Sigmoid colon (tissue), 7 donors: ENCODE measurements around the gene CBX7. TPM values are rescaled to one million over a fixed set of nuclear protein-coding genes. Genes with fewer than 3 reads are reported as not detected.

Source experiments
- DNase-seq: peaks from one replicate; pipeline ENCODE4 v3.0.0-alpha.2; 2019
- H3K27ac ChIP-seq, 4 donors: fragments of 200-600 bp; sonication (generic); one replicate each; pipeline ENCODE4 v1.5.1; 2016 to 2019; ENCODE audit warnings: mild to moderate bottlenecking in 1 of 4
- H3K27me3 ChIP-seq, 3 donors: fragments of 200-600 bp; sonication (generic); one replicate each; pipeline ENCODE4 v1.5.1; 2019; ENCODE audit warnings: mild to moderate bottlenecking in 1 of 3
- H3K36me3 ChIP-seq, 4 donors: fragments of 200-600 bp; sonication (generic); one replicate each; pipeline ENCODE4 v1.5.1; 2016 to 2019
- H3K4me1 ChIP-seq, 4 donors: fragments of 200-600 bp; sonication (generic); one replicate each; pipeline ENCODE4 v1.5.1; 2017 to 2019
- H3K4me3 ChIP-seq, 4 donors: fragments of 200-600 bp; sonication (generic); one replicate each; pipeline ENCODE4 v1.5.1; 2017 to 2019; ENCODE audit warnings: mild to moderate bottlenecking in 2 of 4, moderate library complexity in 1 of 4
- H3K9me3 ChIP-seq, 4 donors: fragments of 200-600 bp in 3 of 4; sonication (generic) in 3 of 4; one replicate each; pipeline versions ENCODE4 v1.5.1 to v1.6.1; 2013 to 2019
- EP300 ChIP-seq, 4 donors: sonication (generic); formaldehyde crosslinking; IDR thresholded peaks; one replicate each; pipeline ENCODE4 v1.6.1; 2017; ENCODE audit warnings: antibody characterized with exemption in 4 of 4
- POLR2A ChIP-seq, 2 donors: fragments of 450-650 bp; IDR thresholded peaks; one replicate each; pipeline ENCODE4 v1.6.1; 2016; ENCODE audit warnings: antibody characterized with exemption in 2 of 2, mild to moderate bottlenecking in 2 of 2, moderate library complexity in 2 of 2
- POLR2AphosphoS5 ChIP-seq, 4 donors: sonication (generic); formaldehyde crosslinking; IDR thresholded peaks; one replicate each; pipeline ENCODE4 v1.6.1; 2017; ENCODE audit warnings: antibody characterized with exemption in 4 of 4
- WGBS, 2 donors: extraction: QIAGEN DNeasy Blood & Tissue Kit; methylation state at CpG; one replicate each; pipeline ENCODE4 v1.1.7; 2013; 5-methylcytosine and 5-hydroxymethylcytosine counted together
- intact Hi-C: fragments of 100-400 bp; cut with DNase I; formaldehyde crosslinking; loops from one replicate; pipeline ENCODE4 v1.15.1; 2023
- polyA plus RNA-seq, 3 donors: library from polyadenylated mRNA; stranded (reverse); fragments of 200-250 nt; gene quantifications; one replicate each; pipeline ENCODE4 v1.2.3, GENCODE V29; 2013
- small RNA-seq, 3 donors: library from RNA; depleted of rRNA; stranded (forward); fragments of <200 nt; gene quantifications; one replicate each; pipeline ENCODE3, GENCODE V24; 2016
- total RNA-seq, 4 donors: library from RNA; depleted of rRNA; stranded (reverse); fragments of >200 nt; gene quantifications; one replicate each; pipeline ENCODE4 v1.1.0, GENCODE V29; 2016
- TF ChIP-seq, protein P1 (sequence below), 4 experiments: fragments of 450-650 bp in 3 of 4; fragments of 200-600 bp in 1 of 4; IDR thresholded peaks; one replicate each; pipeline ENCODE4 v1.5.1; 2016 to 2019; ENCODE audit warnings: antibody characterized with exemption in 4 of 4, mild to moderate bottlenecking in 3 of 4, moderate library complexity in 2 of 4
- donor health status: healthy with polysubstance abuse.
- donor health status: Bipolar disorder and iron deficiency.
- donor health status: healthy.

The CBX7 gene
- total and polyA plus RNA-seq, 7 donors, result 10.9 to 166 (median 108) TPM

- peaks cover 0 to 8% (median 0%) of the 10 kb centered on the region in 4 donors for H3K36me3 ChIP-seq
- no peaks in the 10 kb centered on the region for H3K9me3 ChIP-seq
- TF ChIP-seq POLR2AphosphoS5 (IDR thresholded peaks at IDR 0.05) (no peak), POLR2A (IDR thresholded peaks at IDR 0.05) (no peak), EP300 (IDR thresholded peaks at IDR 0.05) (no peak)
- TF ChIP-seq, protein P1, sequence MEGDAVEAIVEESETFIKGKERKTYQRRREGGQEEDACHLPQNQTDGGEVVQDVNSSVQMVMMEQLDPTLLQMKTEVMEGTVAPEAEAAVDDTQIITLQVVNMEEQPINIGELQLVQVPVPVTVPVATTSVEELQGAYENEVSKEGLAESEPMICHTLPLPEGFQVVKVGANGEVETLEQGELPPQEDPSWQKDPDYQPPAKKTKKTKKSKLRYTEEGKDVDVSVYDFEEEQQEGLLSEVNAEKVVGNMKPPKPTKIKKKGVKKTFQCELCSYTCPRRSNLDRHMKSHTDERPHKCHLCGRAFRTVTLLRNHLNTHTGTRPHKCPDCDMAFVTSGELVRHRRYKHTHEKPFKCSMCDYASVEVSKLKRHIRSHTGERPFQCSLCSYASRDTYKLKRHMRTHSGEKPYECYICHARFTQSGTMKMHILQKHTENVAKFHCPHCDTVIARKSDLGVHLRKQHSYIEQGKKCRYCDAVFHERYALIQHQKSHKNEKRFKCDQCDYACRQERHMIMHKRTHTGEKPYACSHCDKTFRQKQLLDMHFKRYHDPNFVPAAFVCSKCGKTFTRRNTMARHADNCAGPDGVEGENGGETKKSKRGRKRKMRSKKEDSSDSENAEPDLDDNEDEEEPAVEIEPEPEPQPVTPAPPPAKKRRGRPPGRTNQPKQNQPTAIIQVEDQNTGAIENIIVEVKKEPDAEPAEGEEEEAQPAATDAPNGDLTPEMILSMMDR (IDR thresholded peaks at IDR 0.05), result no peak
- intact Hi-C loops, result no loop called here
- WGBS, 2 donors, result 93 to 94% methylated on average over 8 of the region's 8 CpGs
- H3K4me1 ChIP-seq, result peaks cover 0 to 4% (median 2%) of the 10 kb centered on the region in 4 donors
- no peak overlapping the region for H3K4me3 ChIP-seq
- peaks cover 0 to 3% (median 0%) of the 10 kb centered on the region in 3 donors for H3K27me3 ChIP-seq
- H3K27ac ChIP-seq, result no peak overlapping the region
- DNase-seq, result no peak
Observed at GRCh38 chr22:39084666-39085065, 67.8 kb downstream of the CBX7 start.

DNA sequence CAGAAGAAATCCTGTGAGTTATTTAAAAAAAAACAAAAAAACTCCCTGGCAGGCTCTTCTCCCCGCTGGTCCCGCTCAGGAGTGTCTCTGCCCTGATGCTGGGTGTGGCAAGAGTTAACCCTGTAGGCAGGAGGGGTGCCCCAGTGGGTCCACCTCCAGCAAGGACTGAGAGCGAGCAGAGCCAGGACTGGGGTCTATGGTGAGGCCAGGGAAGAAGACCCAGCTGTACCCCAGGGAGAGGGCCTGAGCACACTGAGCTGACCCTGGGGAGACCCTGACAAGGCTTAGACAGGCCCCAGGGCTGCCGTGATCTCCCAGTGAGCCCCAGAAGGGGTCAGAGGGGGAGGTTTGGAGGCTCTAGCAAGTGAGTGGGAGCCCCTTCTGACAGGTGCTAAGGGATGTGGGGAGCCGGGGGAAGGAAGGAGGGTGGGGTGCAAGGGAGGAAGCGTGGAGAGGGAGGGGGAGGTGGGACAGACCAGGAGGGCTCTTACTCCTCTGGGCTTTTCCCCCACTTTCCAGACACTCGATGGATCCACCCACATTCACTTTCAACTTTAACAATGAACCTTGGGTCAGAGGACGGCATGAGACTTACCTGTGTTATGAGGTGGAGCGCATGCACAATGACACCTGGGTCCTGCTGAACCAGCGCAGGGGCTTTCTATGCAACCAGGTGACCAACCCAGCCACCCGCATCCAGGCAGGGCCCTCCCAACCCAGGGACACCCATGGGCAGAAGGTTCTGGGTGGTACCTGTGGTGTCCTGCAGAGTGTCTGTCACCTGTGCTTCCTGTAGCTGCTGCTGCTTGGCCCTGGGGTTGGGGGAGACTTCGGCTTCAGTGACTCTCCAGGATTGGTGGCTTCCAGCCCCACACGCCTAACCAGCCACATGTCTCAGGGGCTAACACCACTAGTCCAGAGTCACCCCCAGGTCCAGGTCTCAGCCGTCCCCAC is 69.0 kb downstream of the CBX7 start:
- Histone ChIP-seq H3K4me3 (no peak overlapping the region), H3K9me3 (no peaks in the 10 kb centered on the region), H3K36me3 (peaks cover 0 to 8% (median 0%) of the 10 kb centered on the region in 4 donors), H3K4me1 (peaks cover 0 to 4% (median 2%) of the 10 kb centered on the region in 4 donors), H3K27ac (no peak overlapping the region), H3K27me3 (peaks cover 0 to 3% (median 0%) of the 10 kb centered on the region in 3 donors)
- intact Hi-C loops, result no loop called here
- no peak for DNase-seq
- TF ChIP-seq, protein P1 (IDR thresholded peaks at IDR 0.05), result no peak
- TF ChIP-seq EP300 (IDR thresholded peaks at IDR 0.05) (no peak), POLR2AphosphoS5 (IDR thresholded peaks at IDR 0.05) (no peak), POLR2A (IDR thresholded peaks at IDR 0.05) (no peak)
- WGBS, 2 donors, result 79 to 86% methylated on average over 14 of the region's 14 CpGs

GRCh38 chr22:39081598-39081997 is 70.9 kb downstream of the CBX7 start:
- intact Hi-C loops, result no loop called here
- Histone ChIP-seq H3K4me3 (no peak overlapping the region), H3K36me3 (peaks cover 0 to 8% (median 0%) of the 10 kb centered on the region in 4 donors), H3K4me1 (peaks cover 0 to 14% (median 7%) of the 10 kb centered on the region in 4 donors), H3K9me3 (no peaks in the 10 kb centered on the region), H3K27me3 (peaks cover 0 to 3% (median 0%) of the 10 kb centered on the region in 3 donors), H3K27ac (no peak overlapping the region)
- no peak for DNase-seq
- TF ChIP-seq EP300 (IDR thresholded peaks at IDR 0.05) (no peak), POLR2AphosphoS5 (IDR thresholded peaks at IDR 0.05) (no peak), POLR2A (IDR thresholded peaks at IDR 0.05) (no peak)
- TF ChIP-seq, protein P1 (IDR thresholded peaks at IDR 0.05), result no peak
- WGBS, 2 donors, result 78% methylated on average over 8 of the region's 8 CpGs

- intact Hi-C loops, result no loop called here
- H3K36me3 ChIP-seq, result peaks cover 0 to 8% (median 0%) of the 10 kb centered on the region in 4 donors
- WGBS, 2 donors, result 90 to 92% methylated on average over 12 of the region's 12 CpGs
- H3K4me3 ChIP-seq, result no peak overlapping the region
- H3K27me3 ChIP-seq, result peaks cover 0 to 3% (median 0%) of the 10 kb centered on the region in 3 donors
- H3K4me1 ChIP-seq, result peaks cover 0 to 14% (median 7%) of the 10 kb centered on the region in 4 donors
- TF ChIP-seq, protein P1 (IDR thresholded peaks at IDR 0.05), result no peak
- TF ChIP-seq POLR2AphosphoS5 (IDR thresholded peaks at IDR 0.05), result no peak
- no peak for TF ChIP-seq POLR2A (IDR thresholded peaks at IDR 0.05)
- TF ChIP-seq EP300 (IDR thresholded peaks at IDR 0.05), result no peak
- H3K9me3 ChIP-seq, result no peaks in the 10 kb centered on the region
- DNase-seq, result no peak
- H3K27ac ChIP-seq, result no peak overlapping the region
Observed at GRCh38 chr22:39081016-39081415, 71.5 kb downstream of the CBX7 start.

Small RNAs within 50 kb of the gene (small RNA-seq; reads per million reads assigned to genes)
- gene COX5BP7, result 0 reads per million in 3 donors

Other genes with a start within 250 kb of the CBX7 start
- gene APOBEC3A, start 195.1 kb downstream of the CBX7 start, total RNA-seq, result under 1 TPM in 1 of 4 donors, not detected in 3; 0.36 TPM
- gene APOBEC3A, start 195.1 kb downstream of the CBX7 start, polyA plus RNA-seq, result 10 to 100 TPM in 1 of 3 donors, 1 to 10 TPM in 1, under 1 TPM in 1; 0.60 to 67.3 (median 9.0) TPM
- 1 to 10 TPM in 1 of 4 donors, under 1 TPM in 1, not detected in 2; 0.71 to 3.1 TPM for gene APOBEC3B, start 170.3 kb downstream of the CBX7 start, total RNA-seq
- gene APOBEC3B, start 170.3 kb downstream of the CBX7 start, polyA plus RNA-seq, result 10 to 100 TPM; 13.5 to 81.6 (median 17.4) TPM
- gene APOBEC3C, start 138.4 kb downstream of the CBX7 start, total RNA-seq, result 10 to 100 TPM; 11.0 to 20.5 (median 15.3) TPM
- 10 to 100 TPM in 2 of 3 donors, 1 to 10 TPM in 1; 5.3 to 33.6 (median 12.0) TPM for gene APOBEC3C, start 138.4 kb downstream of the CBX7 start, polyA plus RNA-seq
- gene APOBEC3D, start 131.6 kb downstream of the CBX7 start, total RNA-seq, result 1 to 10 TPM in 2 of 4 donors, under 1 TPM in 2; 0.66 to 2.1 (median 1.1) TPM
- gene APOBEC3D, start 131.6 kb downstream of the CBX7 start, polyA plus RNA-seq, result 10 to 100 TPM in 1 of 3 donors, 1 to 10 TPM in 1, not detected in 1; 2.1 to 10.3 TPM
- gene APOBEC3F, start 111.8 kb downstream of the CBX7 start, total RNA-seq, result 10 to 100 TPM in 1 of 4 donors, 1 to 10 TPM in 3; 3.0 to 10.2 (median 4.9) TPM
- gene APOBEC3F, start 111.8 kb downstream of the CBX7 start, polyA plus RNA-seq, result 1 to 10 TPM; 1.2 to 8.1 (median 4.6) TPM
- 10 to 100 TPM; 11.0 to 17.9 (median 11.8) TPM for gene APOBEC3G, start 75.4 kb downstream of the CBX7 start, total RNA-seq
- 10 to 100 TPM in 1 of 3 donors, 1 to 10 TPM in 2; 3.0 to 21.4 (median 4.6) TPM for gene APOBEC3G, start 75.4 kb downstream of the CBX7 start, polyA plus RNA-seq
- gene APOBEC3H, start 55.4 kb downstream of the CBX7 start, total RNA-seq, result not detected
- gene APOBEC3H, start 55.4 kb downstream of the CBX7 start, polyA plus RNA-seq, result 1 to 10 TPM in 1 of 3 donors, not detected in 2; 1.5 TPM
- 1 to 10 TPM; 3.1 to 9.6 (median 7.4) TPM for gene PDGFB, start 92.3 kb upstream of the CBX7 start, total RNA-seq
- gene PDGFB, start 92.3 kb upstream of the CBX7 start, polyA plus RNA-seq, result 1 to 10 TPM; 1.4 to 5.5 (median 2.4) TPM
- gene RPL3, start 166.9 kb upstream of the CBX7 start, total RNA-seq, result 1,000 to 10,000 TPM; 1,532 to 2,212 (median 2,076) TPM
- 1,000 to 10,000 TPM; 2,602 to 4,917 (median 3,303) TPM for gene RPL3, start 166.9 kb upstream of the CBX7 start, polyA plus RNA-seq
- gene SYNGR1, start 197.3 kb upstream of the CBX7 start, total RNA-seq, result 10 to 100 TPM; 14.5 to 29.4 (median 20.2) TPM
- 1 to 10 TPM in 2 of 3 donors, under 1 TPM in 1; 0.69 to 8.4 (median 7.5) TPM for gene SYNGR1, start 197.3 kb upstream of the CBX7 start, polyA plus RNA-seq
- gene TAB1, start 247.1 kb upstream of the CBX7 start, total RNA-seq, result 10 to 100 TPM; 19.6 to 24.6 (median 21.3) TPM
- gene TAB1, start 247.1 kb upstream of the CBX7 start, polyA plus RNA-seq, result 10 to 100 TPM in 1 of 3 donors, 1 to 10 TPM in 2; 8.8 to 17.5 (median 9.0) TPM